ENCODE measurements around the gene GALM.
A peak's percentile ranks its signal among the peaks of the same experiment; 100 is the strongest.

- TF ChIP-seq, protein P1, sequence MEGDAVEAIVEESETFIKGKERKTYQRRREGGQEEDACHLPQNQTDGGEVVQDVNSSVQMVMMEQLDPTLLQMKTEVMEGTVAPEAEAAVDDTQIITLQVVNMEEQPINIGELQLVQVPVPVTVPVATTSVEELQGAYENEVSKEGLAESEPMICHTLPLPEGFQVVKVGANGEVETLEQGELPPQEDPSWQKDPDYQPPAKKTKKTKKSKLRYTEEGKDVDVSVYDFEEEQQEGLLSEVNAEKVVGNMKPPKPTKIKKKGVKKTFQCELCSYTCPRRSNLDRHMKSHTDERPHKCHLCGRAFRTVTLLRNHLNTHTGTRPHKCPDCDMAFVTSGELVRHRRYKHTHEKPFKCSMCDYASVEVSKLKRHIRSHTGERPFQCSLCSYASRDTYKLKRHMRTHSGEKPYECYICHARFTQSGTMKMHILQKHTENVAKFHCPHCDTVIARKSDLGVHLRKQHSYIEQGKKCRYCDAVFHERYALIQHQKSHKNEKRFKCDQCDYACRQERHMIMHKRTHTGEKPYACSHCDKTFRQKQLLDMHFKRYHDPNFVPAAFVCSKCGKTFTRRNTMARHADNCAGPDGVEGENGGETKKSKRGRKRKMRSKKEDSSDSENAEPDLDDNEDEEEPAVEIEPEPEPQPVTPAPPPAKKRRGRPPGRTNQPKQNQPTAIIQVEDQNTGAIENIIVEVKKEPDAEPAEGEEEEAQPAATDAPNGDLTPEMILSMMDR (IDR thresholded peaks at IDR 0.05), result no peak
- peak; percentile 37; the same call in 1 of the 2 replicates for TF ChIP-seq POLR2AphosphoS5 (IDR thresholded peaks at IDR 0.05; ENCODE audit: low read depth, low read length)
- no peak for TF ChIP-seq SIN3A (IDR thresholded peaks at IDR 0.05; ENCODE audit: borderline replicate concordance, insufficient read depth, low read depth, low read length)
- TF ChIP-seq TCF7L2 (IDR thresholded peaks at IDR 0.05; ENCODE audit: low read depth, low read length), result peak; percentile 68; the same call in 1 of the 2 replicates
Measured at GRCh38 chr2:38685116-38685735, 19.3 kb downstream of the GALM start.
